Spleen (tissue), 7 donors: ENCODE data around the gene NFASC.

ENCODE experiments used
- CTCF ChIP-seq, 11 experiments: fragments of 200-600 bp in 7 of 11; fragments of 450-650 bp in 4 of 11; sonication (generic) in 4 of 11; IDR thresholded peaks in 8 of 11; conservative IDR thresholded peaks in 3 of 11; 1 replicate in 7 of 11; 2 replicates in 4 of 11; pipeline versions ENCODE4 v1.4.0 to v1.8.0; 2016 to 2021; ENCODE audit warnings: antibody characterized with exemption in 11 of 11, inconsistent platforms in 4 of 11, mild to moderate bottlenecking in 1 of 11
- POLR2A ChIP-seq, 3 donors: fragments of 450-650 bp; IDR thresholded peaks; one replicate each; pipeline ENCODE4 v1.5.1; 2017; ENCODE audit warnings: antibody characterized with exemption in 3 of 3, mild to moderate bottlenecking in 1 of 3
- donor health status: DM: no; HTN: no; CAD: no; lungs with moderate emphysema.
- donor health status: DM: no; HTN: no; CAD: no.
- donor health status: DM: no; HTN: no; CAD: no.

- no peak for TF ChIP-seq CTCF (IDR thresholded peaks at IDR 0.05 in 8 of 11, conservative IDR thresholded peaks at IDR 0.05 in 3 of 11)
- no peak for TF ChIP-seq POLR2A (IDR thresholded peaks at IDR 0.05)
These were observed 4.6 kb downstream of the NFASC start for GRCh38 chr1:204875255-204875654.
